NB4 (cell line): ENCODE data around the gene MAPK1.

Experiments used
- POLR2A ChIP-seq: IDR thresholded peaks from 2 replicates; pipeline ENCODE4 v1.6.1; 2011; ENCODE audit warnings: mild to moderate bottlenecking; ENCODE audit not compliant: insufficient read length; ENCODE audit errors: extremely low read depth
- TF ChIP-seq, protein P1 (sequence below): IDR thresholded peaks from one replicate; pipeline ENCODE4 v1.5.1; 2012; ENCODE audit warnings: low read depth, low read length

DNA sequence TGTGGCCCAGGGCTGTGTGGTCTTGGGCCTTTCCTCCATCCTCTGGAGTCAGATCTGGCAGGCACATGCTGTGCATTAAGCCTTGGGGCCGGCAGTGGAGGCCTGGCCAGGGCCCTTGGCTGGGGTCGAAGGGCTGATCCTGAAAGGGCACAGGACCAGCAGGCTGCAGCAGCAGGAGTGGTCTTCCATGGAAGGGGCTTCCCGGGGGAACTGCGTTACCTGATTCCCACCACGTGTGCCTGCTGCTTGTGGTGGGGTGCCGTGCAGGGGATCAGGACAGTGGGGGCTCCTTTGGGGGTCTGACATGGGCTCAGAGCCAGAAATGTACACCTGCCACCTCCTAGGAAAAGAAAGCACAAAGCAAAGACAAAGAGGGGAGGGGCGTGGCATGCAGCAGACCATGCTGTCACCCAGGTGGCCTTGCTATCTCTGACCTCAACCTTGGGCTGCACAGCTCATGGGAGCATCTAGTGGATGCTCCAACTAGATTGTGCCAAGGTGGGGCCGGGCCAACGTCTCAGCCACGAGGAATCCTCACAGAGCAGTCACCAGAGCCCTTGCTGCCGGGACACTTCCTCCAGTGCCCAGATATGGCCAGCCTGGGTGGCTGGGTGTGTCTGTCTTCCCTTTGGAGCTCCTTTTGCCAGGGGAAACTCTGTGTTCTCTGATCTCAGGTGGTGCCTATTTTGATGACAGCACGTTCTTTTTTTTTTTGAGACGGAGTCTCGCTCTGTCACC lies 113.9 kb downstream of the MAPK1 start:
- TF ChIP-seq, protein P1, sequence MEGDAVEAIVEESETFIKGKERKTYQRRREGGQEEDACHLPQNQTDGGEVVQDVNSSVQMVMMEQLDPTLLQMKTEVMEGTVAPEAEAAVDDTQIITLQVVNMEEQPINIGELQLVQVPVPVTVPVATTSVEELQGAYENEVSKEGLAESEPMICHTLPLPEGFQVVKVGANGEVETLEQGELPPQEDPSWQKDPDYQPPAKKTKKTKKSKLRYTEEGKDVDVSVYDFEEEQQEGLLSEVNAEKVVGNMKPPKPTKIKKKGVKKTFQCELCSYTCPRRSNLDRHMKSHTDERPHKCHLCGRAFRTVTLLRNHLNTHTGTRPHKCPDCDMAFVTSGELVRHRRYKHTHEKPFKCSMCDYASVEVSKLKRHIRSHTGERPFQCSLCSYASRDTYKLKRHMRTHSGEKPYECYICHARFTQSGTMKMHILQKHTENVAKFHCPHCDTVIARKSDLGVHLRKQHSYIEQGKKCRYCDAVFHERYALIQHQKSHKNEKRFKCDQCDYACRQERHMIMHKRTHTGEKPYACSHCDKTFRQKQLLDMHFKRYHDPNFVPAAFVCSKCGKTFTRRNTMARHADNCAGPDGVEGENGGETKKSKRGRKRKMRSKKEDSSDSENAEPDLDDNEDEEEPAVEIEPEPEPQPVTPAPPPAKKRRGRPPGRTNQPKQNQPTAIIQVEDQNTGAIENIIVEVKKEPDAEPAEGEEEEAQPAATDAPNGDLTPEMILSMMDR, result no peak
- TF ChIP-seq POLR2A, result no peak
